CD4-positive, alpha-beta memory T cell (primary cell): ENCODE results near the gene HSD17B8. TPM values are rescaled to one million over a fixed set of nuclear protein-coding genes. Genes with fewer than 3 reads are reported as not detected.

ENCODE experiments used
- CTCF ChIA-PET: fragments of 350-600 bp; sonication (Branson Sonifier 250); formaldehyde crosslinking; loops from one replicate; lab custom pipeline; 2021; ENCODE audit warnings: inconsistent platforms; ENCODE audit not compliant: partially characterized antibody; lab: Charles Lee
- POLR2A ChIA-PET: fragments of 350-600 bp; sonication (Branson Sonifier 250); formaldehyde crosslinking; loops from one replicate; lab custom pipeline; 2021; ENCODE audit not compliant: partially characterized antibody; lab: Charles Lee
- DNase-seq, 5 donors: peaks; one replicate each; pipeline versions ENCODE4 v3.0.0 to v3.0.0-alpha.2; 2020 to 2022; ENCODE audit warnings: mixed read lengths in 1 of 5
- H3K27ac ChIP-seq: one replicate; pipeline ENCODE4 v1.7.0; 2013; ENCODE audit warnings: low read depth, low read length
- H3K27me3 ChIP-seq: 2 replicates; pipeline ENCODE4 v1.7.0; 2013; ENCODE audit warnings: mild to moderate bottlenecking, low read length, moderate library complexity; ENCODE audit not compliant: insufficient read depth
- H3K36me3 ChIP-seq: 2 replicates; pipeline ENCODE4 v1.7.0; 2013; ENCODE audit warnings: mild to moderate bottlenecking, low read length, moderate library complexity; ENCODE audit not compliant: insufficient read depth
- H3K4me1 ChIP-seq: 2 replicates; pipeline ENCODE4 v1.7.0; 2013; ENCODE audit warnings: mild to moderate bottlenecking, low read length, moderate library complexity; ENCODE audit not compliant: insufficient read depth
- H3K4me3 ChIP-seq, 2 donors: one replicate each; pipeline ENCODE4 v1.7.0; 2013; ENCODE audit warnings: low read length in 2 of 2, mild to moderate bottlenecking in 1 of 2
- H3K9me3 ChIP-seq, 2 donors: one replicate each; pipeline ENCODE4 v1.7.0; 2013; ENCODE audit warnings: low read length in 2 of 2, control low read depth in 1 of 2; ENCODE audit not compliant: control insufficient read depth in 1 of 2
- H3K27ac Mint-ChIP-seq, 7 donors: one replicate each; pipeline ENCODE4 v1.8.0; 2020 to 2021; ENCODE audit warnings: mixed read lengths in 7 of 7, mild to moderate bottlenecking in 6 of 7, inconsistent platforms in 3 of 7, moderate library complexity in 3 of 7
- H3K27me3 Mint-ChIP-seq, 2 donors: one replicate each; pipeline ENCODE4 v1.8.0; 2020 to 2021; ENCODE audit warnings: mixed read lengths in 2 of 2
- H3K36me3 Mint-ChIP-seq, 2 donors: one replicate each; pipeline ENCODE4 v1.8.0; 2020 to 2021; ENCODE audit warnings: mixed read lengths in 2 of 2, inconsistent platforms in 1 of 2, mild to moderate bottlenecking in 1 of 2
- H3K4me1 Mint-ChIP-seq, 4 donors: one replicate each; pipeline ENCODE4 v1.8.0; 2020 to 2021; ENCODE audit warnings: mixed read lengths in 4 of 4, mild to moderate bottlenecking in 1 of 4
- H3K4me3 Mint-ChIP-seq, 8 donors: one replicate each; pipeline ENCODE4 v1.8.0; 2020 to 2021; ENCODE audit warnings: mixed read lengths in 8 of 8, mild to moderate bottlenecking in 7 of 8, moderate library complexity in 6 of 8, inconsistent platforms in 3 of 8
- H3K9me3 Mint-ChIP-seq, 8 donors: one replicate each; pipeline ENCODE4 v1.8.0; 2020 to 2021; ENCODE audit warnings: mixed read lengths in 8 of 8, mild to moderate bottlenecking in 5 of 8, inconsistent platforms in 3 of 8, moderate library complexity in 1 of 8
- intact Hi-C: fragments of 100-400 bp; cut with micrococcal nuclease; formaldehyde crosslinking; loops from one replicate; pipeline ENCODE4 v1.15.1; 2023
- polyA plus RNA-seq, 2 donors: library from polyadenylated mRNA; unstranded; fragments of 300-500 nt; fragmentation: Illumina TruSeq; gene quantifications; one replicate each; pipeline ENCODE4 v1.2.3, GENCODE V29; 2021
- total RNA-seq, 2 experiments: library from RNA; stranded (reverse); gene quantifications; one replicate each; pipeline ENCODE4 v1.2.3, GENCODE V29; 2021

Gene HSD17B8
- total and polyA plus RNA-seq, 4 experiments from 2014 or later, result 20.2 to 77.3 (median 39.9) TPM

- CTCF ChIA-PET, result interaction anchor here (0.7 to 2.0 kb wide), 2 partner anchors 42 to 190 kb away, joined by 3 to 11 read pairs; no protein-coding TSS in a partner anchor
- POLR2A ChIA-PET, result interaction anchor here (1.2 to 3.0 kb wide), 3 partner anchors 23 to 43 kb away, joined by 3 to 51 read pairs (median 18); no protein-coding TSS in a partner anchor
- Mint-ChIP-seq H3K9me3 (peaks cover 0 to 2% (median 0%) of the 10 kb centered on the region in 8 donors), H3K27ac (peak overlapping the region; percentile 53 to 97 (median 95)), H3K36me3 (peaks cover 33 to 61% of the 10 kb centered on the region in 2 donors), H3K4me3 (peak overlapping the region; percentile 66 to 100 (median 92)), H3K4me1 (peaks cover 32 to 67% (median 51%) of the 10 kb centered on the region in 4 donors), H3K27me3 (no peaks in the 10 kb centered on the region)
- Histone ChIP-seq H3K36me3 (peaks cover 23% of the 10 kb centered on the region), H3K27me3 (no peaks in the 10 kb centered on the region), H3K4me1 (peaks cover 50% of the 10 kb centered on the region), H3K27ac (no peak overlapping the region), H3K4me3 (no peak overlapping the region), H3K9me3 (no peaks in the 10 kb centered on the region)
- intact Hi-C loops, result loop anchor here (5.0 to 10.0 kb wide), 5 partner anchors 311 to 1541 kb away; partner anchors contain the start of genes C6orf47, CSNK2B, EHMT2 and GPANK1
- DNase-seq, result no peak
Measured at GRCh38 chr6:33206027-33206863, 1.8 kb downstream of the HSD17B8 start.

- Mint-ChIP-seq H3K9me3 (no peaks in the 10 kb centered on the region), H3K36me3 (peaks cover 35 to 57% of the 10 kb centered on the region in 2 donors), H3K27me3 (peaks cover 0 to 1% of the 10 kb centered on the region in 2 donors), H3K4me3 (peak overlapping the region in 6 of 8 donors; percentile 66 to 96 (median 90)), H3K27ac (peak overlapping the region in 2 of 7 donors; percentile 48 to 89), H3K4me1 (peaks cover 26 to 61% (median 44%) of the 10 kb centered on the region in 4 donors)
- H3K27ac ChIP-seq, result no peak overlapping the region
- ChIA-PET POLR2A (interaction anchor here (0.6 to 3.0 kb wide), 3 partner anchors 42 to 93 kb away, joined by 3 to 51 read pairs (median 21); partner anchors contain the start of genes RPS18 and VPS52), CTCF (interaction anchor here (2.3 kb wide), 1 partner anchor 9 kb away, joined by 10 read pairs; no protein-coding TSS in a partner anchor)
- H3K9me3 ChIP-seq, result no peaks in the 10 kb centered on the region
- no peaks in the 10 kb centered on the region for H3K27me3 ChIP-seq
- peaks cover 18% of the 10 kb centered on the region for H3K36me3 ChIP-seq
- intact Hi-C loops, result loop anchor here (5.0 to 10.0 kb wide), 5 partner anchors 312 to 1542 kb away; partner anchors contain the start of genes C6orf47, CSNK2B, EHMT2 and GPANK1
- DNase-seq, result no peak
- H3K4me3 ChIP-seq, result no peak overlapping the region
- peaks cover 42% of the 10 kb centered on the region for H3K4me1 ChIP-seq
Measured at GRCh38 chr6:33206864-33207551, 2.6 kb downstream of the HSD17B8 start.

- intact Hi-C loops, result loop anchor here (1.0 to 10.0 kb wide), 7 partner anchors 7 to 1543 kb away; partner anchors contain the start of genes C6orf47, CSNK2B, EHMT2 and GPANK1
- H3K27me3 Mint-ChIP-seq, result peaks cover under 1 to 5% of the 10 kb centered on the region in 2 donors
- H3K27ac Mint-ChIP-seq, result peak overlapping the region; percentile 88 to 95 (median 91)
- H3K4me3 ChIP-seq, result peak overlapping the region; percentile 75 to 78
- peak overlapping the region; percentile 81 to 94 (median 88) for H3K4me3 Mint-ChIP-seq
- H3K4me1 ChIP-seq, result peaks cover 38% of the 10 kb centered on the region
- DNase-seq, result no peak
- ChIA-PET CTCF (interaction anchor here (1.7 to 2.3 kb wide), 4 partner anchors 8 to 40 kb away, joined by 4 to 20 read pairs (median 8); no protein-coding TSS in a partner anchor), POLR2A (interaction anchor here (0.6 to 3.0 kb wide), 15 partner anchors 9 to 363 kb away, joined by 3 to 51 read pairs (median 7); partner anchors contain the start of genes RPS18, RXRB, SLC39A7 and TAPBP)
- peaks cover 27 to 61% (median 41%) of the 10 kb centered on the region in 4 donors for H3K4me1 Mint-ChIP-seq
- peaks cover 35 to 56% of the 10 kb centered on the region in 2 donors for H3K36me3 Mint-ChIP-seq
- H3K27me3 ChIP-seq, result no peaks in the 10 kb centered on the region
- H3K9me3 Mint-ChIP-seq, result peaks cover 0 to under 1% (median 0%) of the 10 kb centered on the region in 8 donors
- H3K36me3 ChIP-seq, result peaks cover 12% of the 10 kb centered on the region
- H3K27ac ChIP-seq, result peak overlapping the region; percentile 85
- no peaks in the 10 kb centered on the region for H3K9me3 ChIP-seq
Measured at GRCh38 chr6:33207552-33208090, 3.2 kb downstream of the HSD17B8 start.

- DNase-seq, result peak; percentile 87 to 90 (median 87)
- Mint-ChIP-seq H3K36me3 (peaks cover 28 to 49% of the 10 kb centered on the region in 2 donors), H3K27ac (peak within 1 kb of the TSS; percentile 88 to 96 (median 95)), H3K27me3 (peaks cover 3 to 12% of the 10 kb centered on the region in 2 donors), H3K9me3 (peaks cover 0 to 1% (median 0%) of the 10 kb centered on the region in 8 donors), H3K4me1 (peaks cover 32 to 61% (median 43%) of the 10 kb centered on the region in 4 donors), H3K4me3 (peak within 1 kb of the TSS; percentile 88 to 97 (median 92))
- peak within 1 kb of the TSS; percentile 85 for H3K27ac ChIP-seq
- H3K36me3 ChIP-seq, result peaks cover 10% of the 10 kb centered on the region
- intact Hi-C loops, result loop anchor here (1.0 to 10.0 kb wide), 7 partner anchors 8 to 1544 kb away; partner anchors contain the start of genes C6orf47, CSNK2B, EHMT2 and GPANK1
- POLR2A ChIA-PET, result interaction anchor here (0.8 to 3.0 kb wide), 28 partner anchors 9 to 363 kb away, joined by 3 to 51 read pairs (median 4); partner anchors contain the start of genes B3GALT4, COL11A2, PFDN6 and RPS18
- H3K27me3 ChIP-seq, result no peaks in the 10 kb centered on the region
- peak within 1 kb of the TSS; percentile 75 to 78 for H3K4me3 ChIP-seq
- no peaks in the 10 kb centered on the region for H3K9me3 ChIP-seq
- CTCF ChIA-PET, result interaction anchor here (0.6 to 2.3 kb wide), 7 partner anchors 9 to 340 kb away, joined by 3 to 20 read pairs (median 4); no protein-coding TSS in a partner anchor
- H3K4me1 ChIP-seq, result peaks cover 44% of the 10 kb centered on the region
Measured at GRCh38 chr6:33208091-33208967, 3.9 kb downstream of the HSD17B8 start, which contains the start of gene RING1. RING1 (plus strand) TSS chr6:33208500; CDS start chr6:33208823, 323 bp downstream.

GRCh38 chr6:33209856-33210255, 5.4 kb downstream of the HSD17B8 start:
- POLR2A ChIA-PET, result interaction anchor here (1.3 to 2.9 kb wide), 4 partner anchors 11 to 62 kb away, joined by 3 to 44 read pairs (median 12); partner anchors contain the start of genes COL11A2, RPS18, RXRB and SLC39A7
- H3K4me1 Mint-ChIP-seq, result peaks cover 28 to 57% (median 42%) of the 10 kb centered on the region in 4 donors

More at GRCh38 chr6:33209856-33210255, 5.4 kb downstream of the HSD17B8 start:
- H3K4me3 Mint-ChIP-seq, result peak overlapping the region in 6 of 8 donors; percentile 36 to 97 (median 89)
- H3K36me3 ChIP-seq, result peaks cover 10% of the 10 kb centered on the region
- H3K27me3 Mint-ChIP-seq, result peaks cover 6 to 24% of the 10 kb centered on the region in 2 donors
- peaks cover 27 to 43% of the 10 kb centered on the region in 2 donors for H3K36me3 Mint-ChIP-seq
- H3K27me3 ChIP-seq, result peaks cover 4% of the 10 kb centered on the region
- peaks cover 0 to 1% (median 0%) of the 10 kb centered on the region in 8 donors for H3K9me3 Mint-ChIP-seq
- H3K27ac ChIP-seq, result no peak overlapping the region
- H3K4me1 ChIP-seq, result peaks cover 42% of the 10 kb centered on the region
- H3K27ac Mint-ChIP-seq, result peak overlapping the region in 3 of 7 donors; percentile 24 to 95 (median 88)
- CTCF ChIA-PET, result interaction anchor here (2.0 to 2.1 kb wide), 2 partner anchors 10 to 38 kb away, joined by 4 to 20 read pairs; no protein-coding TSS in a partner anchor
- H3K4me3 ChIP-seq, result no peak overlapping the region
- H3K9me3 ChIP-seq, result no peaks in the 10 kb centered on the region
- no peak for DNase-seq
- intact Hi-C loops, result loop anchor here (5.0 to 10.0 kb wide), 5 partner anchors 315 to 1545 kb away; partner anchors contain the start of genes C6orf47, CSNK2B, EHMT2 and GPANK1
